ENCODE measurements around the gene NAE1. TPM values are rescaled to one million over a fixed set of nuclear protein-coding genes. Genes with fewer than 3 reads are reported as not detected.

The NAE1 gene
- total RNA-seq, 4 donors from 2014 or later = 29.1 to 57.0 (median 34.8) TPM

DNA sequence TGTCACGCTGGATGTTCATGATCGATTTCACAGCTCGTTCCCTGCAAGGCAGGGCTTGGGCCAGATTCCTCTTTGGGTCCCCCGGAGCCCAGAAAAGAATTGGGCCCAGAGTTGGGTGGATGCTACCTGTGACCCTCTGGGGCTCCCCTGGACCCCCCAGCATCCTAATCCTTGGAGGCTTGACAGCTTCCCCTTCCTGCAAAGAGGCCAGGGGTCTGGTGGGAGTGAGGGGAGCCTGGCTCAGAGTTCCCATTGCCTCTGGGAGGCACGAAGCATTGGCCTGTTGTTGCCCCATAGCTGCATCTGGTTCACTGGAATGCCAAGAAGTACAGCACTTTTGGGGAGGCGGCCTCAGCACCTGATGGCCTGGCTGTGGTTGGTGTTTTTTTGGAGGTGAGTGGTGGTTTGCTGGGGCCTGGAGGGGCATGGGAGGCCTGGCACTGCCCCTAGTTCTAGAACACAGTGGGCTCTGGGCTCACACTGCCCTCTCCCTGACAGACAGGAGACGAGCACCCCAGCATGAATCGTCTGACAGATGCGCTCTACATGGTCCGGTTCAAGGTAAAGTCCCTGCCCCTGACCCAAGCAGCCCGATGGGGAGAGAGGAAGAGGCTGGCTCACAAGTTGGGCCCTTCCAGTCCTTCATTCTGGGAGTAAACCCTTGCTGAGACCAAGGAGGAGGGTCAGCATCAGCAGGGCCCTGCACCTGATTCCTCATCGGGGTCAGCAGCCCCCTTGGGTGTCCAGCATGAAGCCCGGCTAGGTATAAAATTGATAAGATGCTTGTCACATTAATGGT, 20.6 kb upstream of the NAE1 start:
- no peak for ATAC-seq
- intact Hi-C loops (cut with DNase I; ENCODE audit: low total_unique reads) (no loop called here), in situ Hi-C loops (cut with MboI; ENCODE audit: low sequenced_read_pairs in 4 of 4) (loop anchor here in 1 of 4 donors (25.0 kb wide), 2 partner anchors 239 to 439 kb away; partner anchors contain the start of gene CMTM3)
- Histone ChIP-seq H3K4me1 (no peaks in the 10 kb centered on the region), H3K9me3 (no peaks in the 10 kb centered on the region), H3K27me3 (peaks cover 0 to 6% (median 5%) of the 10 kb centered on the region in 3 donors), H3K36me3 (no peaks in the 10 kb centered on the region), H3K4me3 (no peak overlapping the region), H3K27ac (no peak overlapping the region)
- no peak for TF ChIP-seq POLR2A (IDR thresholded peaks at IDR 0.05)
- TF ChIP-seq, protein P1, sequence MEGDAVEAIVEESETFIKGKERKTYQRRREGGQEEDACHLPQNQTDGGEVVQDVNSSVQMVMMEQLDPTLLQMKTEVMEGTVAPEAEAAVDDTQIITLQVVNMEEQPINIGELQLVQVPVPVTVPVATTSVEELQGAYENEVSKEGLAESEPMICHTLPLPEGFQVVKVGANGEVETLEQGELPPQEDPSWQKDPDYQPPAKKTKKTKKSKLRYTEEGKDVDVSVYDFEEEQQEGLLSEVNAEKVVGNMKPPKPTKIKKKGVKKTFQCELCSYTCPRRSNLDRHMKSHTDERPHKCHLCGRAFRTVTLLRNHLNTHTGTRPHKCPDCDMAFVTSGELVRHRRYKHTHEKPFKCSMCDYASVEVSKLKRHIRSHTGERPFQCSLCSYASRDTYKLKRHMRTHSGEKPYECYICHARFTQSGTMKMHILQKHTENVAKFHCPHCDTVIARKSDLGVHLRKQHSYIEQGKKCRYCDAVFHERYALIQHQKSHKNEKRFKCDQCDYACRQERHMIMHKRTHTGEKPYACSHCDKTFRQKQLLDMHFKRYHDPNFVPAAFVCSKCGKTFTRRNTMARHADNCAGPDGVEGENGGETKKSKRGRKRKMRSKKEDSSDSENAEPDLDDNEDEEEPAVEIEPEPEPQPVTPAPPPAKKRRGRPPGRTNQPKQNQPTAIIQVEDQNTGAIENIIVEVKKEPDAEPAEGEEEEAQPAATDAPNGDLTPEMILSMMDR (IDR thresholded peaks at IDR 0.05 in 4 of 5, conservative IDR thresholded peaks at IDR 0.05 in 1 of 5) = no peak
- no peak for DNase-seq

GRCh38 chr16:66850115-66850815, 19.5 kb upstream of the NAE1 start:
- Histone ChIP-seq H3K36me3 (no peaks in the 10 kb centered on the region), H3K27ac (no peak overlapping the region), H3K9me3 (no peaks in the 10 kb centered on the region), H3K4me3 (no peak overlapping the region), H3K27me3 (peaks cover 8 to 10% (median 8%) of the 10 kb centered on the region in 3 donors), H3K4me1 (no peaks in the 10 kb centered on the region)
- DNase-seq (peak in 1 of 2 donors; percentile 3), ATAC-seq (no peak)
- intact Hi-C loops (cut with DNase I; ENCODE audit: low total_unique reads) = no loop called here
- TF ChIP-seq POLR2A (IDR thresholded peaks at IDR 0.05) = no peak
- TF ChIP-seq, protein P1 (IDR thresholded peaks at IDR 0.05 in 4 of 5, conservative IDR thresholded peaks at IDR 0.05 in 1 of 5) = no peak
- in situ Hi-C loops (cut with MboI; ENCODE audit: low sequenced_read_pairs in 4 of 4) = loop anchor here in 1 of 4 donors (25.0 kb wide), 2 partner anchors 238 to 438 kb away; partner anchors contain the start of gene CMTM3

DNA sequence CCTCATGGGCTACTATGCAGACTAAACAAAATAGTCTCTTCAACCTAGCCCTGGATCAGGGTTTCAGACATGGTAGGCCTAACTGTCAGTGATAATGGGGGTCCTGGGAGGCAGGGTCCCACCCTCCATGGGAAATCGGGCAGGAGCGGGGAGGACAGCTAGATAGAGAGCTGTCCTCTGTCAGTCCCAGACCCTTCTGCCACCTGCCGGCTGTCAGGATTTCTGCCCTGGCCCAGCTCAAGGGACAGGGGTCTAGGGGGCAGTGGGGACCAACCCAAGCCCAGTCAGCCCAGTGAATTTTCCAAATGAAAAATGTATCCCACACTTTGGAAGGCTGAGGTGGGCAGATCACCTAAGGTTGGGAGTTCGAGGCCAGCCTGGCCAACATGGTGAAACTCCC, 18.8 kb upstream of the NAE1 start:
- H3K36me3 ChIP-seq = no peaks in the 10 kb centered on the region
- intact Hi-C loops (cut with DNase I; ENCODE audit: low total_unique reads) (no loop called here), in situ Hi-C loops (cut with MboI; ENCODE audit: low sequenced_read_pairs in 4 of 4) (no loop called here)
- H3K9me3 ChIP-seq = no peaks in the 10 kb centered on the region
- peaks cover 0 to 4% of the 10 kb centered on the region in 2 donors for H3K4me1 ChIP-seq
- no peak overlapping the region for H3K4me3 ChIP-seq
- no peak for ATAC-seq
- no peak for DNase-seq
- TF ChIP-seq POLR2A (IDR thresholded peaks at IDR 0.05) = no peak
- TF ChIP-seq, protein P1 (IDR thresholded peaks at IDR 0.05 in 4 of 5, conservative IDR thresholded peaks at IDR 0.05 in 1 of 5) = no peak
- peaks cover 15 to 17% (median 15%) of the 10 kb centered on the region in 3 donors for H3K27me3 ChIP-seq
- no peak overlapping the region for H3K27ac ChIP-seq

DNA sequence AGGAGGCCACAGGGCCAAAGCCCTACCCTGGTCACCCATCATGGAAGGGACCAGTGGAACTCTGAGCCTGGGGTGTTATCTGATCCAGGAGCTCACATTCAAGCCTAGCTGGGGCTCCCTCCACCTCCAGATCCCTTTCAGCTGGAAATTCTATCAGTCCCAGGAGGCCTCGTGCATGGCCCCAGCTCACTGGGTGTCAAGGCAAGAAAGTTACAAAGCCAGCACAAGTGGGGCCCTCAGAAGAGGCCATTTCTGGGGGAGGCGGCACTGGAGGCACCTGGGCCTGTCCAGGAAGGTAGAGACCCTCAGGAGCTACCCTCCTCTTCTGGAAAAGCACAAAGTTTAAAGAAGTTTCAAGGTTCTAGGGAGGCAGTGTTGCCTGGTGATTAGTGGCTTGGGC, 18.2 kb upstream of the NAE1 start:
- no peak for TF ChIP-seq POLR2A (IDR thresholded peaks at IDR 0.05)
- TF ChIP-seq, protein P1 (IDR thresholded peaks at IDR 0.05 in 4 of 5, conservative IDR thresholded peaks at IDR 0.05 in 1 of 5) = no peak
- no peak overlapping the region for H3K27ac ChIP-seq
- intact Hi-C loops (cut with DNase I; ENCODE audit: low total_unique reads) (no loop called here), in situ Hi-C loops (cut with MboI; ENCODE audit: low sequenced_read_pairs in 4 of 4) (no loop called here)
- H3K27me3 ChIP-seq = peaks cover 19 to 22% (median 20%) of the 10 kb centered on the region in 3 donors
- peaks cover 0 to 6% of the 10 kb centered on the region in 2 donors for H3K4me1 ChIP-seq
- H3K4me3 ChIP-seq = no peak overlapping the region
- no peaks in the 10 kb centered on the region for H3K9me3 ChIP-seq
- DNase-seq (no peak), ATAC-seq (no peak)
- no peaks in the 10 kb centered on the region for H3K36me3 ChIP-seq

All from gastrocnemius medialis (tissue), 4 donors.